ENCODE measurements around the gene KCNQ1. TPM values are rescaled to one million over a fixed set of nuclear protein-coding genes. Genes with fewer than 3 reads are reported as not detected.

KCNQ1 gene
- polyA plus RNA-seq, 1 of the 3 experiments (the other 2 are of a cell fraction): 0.05 TPM

DNA sequence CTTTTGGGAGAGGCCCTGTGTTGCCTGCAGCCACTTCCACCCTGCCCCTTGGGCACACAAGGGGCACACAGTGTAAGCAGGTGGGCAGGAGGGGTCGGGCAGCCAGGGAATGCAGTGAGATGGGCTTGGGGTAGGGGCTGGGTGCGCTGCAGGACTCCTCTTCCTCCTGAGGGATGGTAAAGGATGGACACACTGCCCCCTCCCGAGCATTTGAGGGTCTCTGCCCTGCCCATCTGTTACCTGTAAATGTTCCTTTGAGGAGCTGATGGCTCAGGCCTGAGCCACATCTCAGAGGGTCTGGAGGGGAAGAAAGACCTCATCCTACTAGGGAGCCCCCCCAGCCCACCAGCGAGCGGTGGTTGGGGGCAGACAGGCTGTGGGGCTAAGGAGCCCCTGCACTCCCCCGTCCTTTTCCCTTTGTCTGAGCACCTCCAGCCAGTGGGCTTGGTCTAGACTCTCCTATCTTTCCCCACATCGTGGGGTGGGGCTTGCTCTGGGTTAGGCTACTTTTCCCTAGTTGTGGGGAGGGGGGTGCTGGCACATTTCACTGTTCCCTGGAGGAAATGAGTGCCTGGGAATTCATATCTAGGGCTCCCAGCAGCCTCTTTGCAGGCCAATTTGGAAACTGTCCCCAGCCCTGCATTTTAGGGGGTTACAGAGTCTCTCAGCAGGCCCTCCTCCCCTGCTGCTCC, 46.0 kb upstream of the KCNQ1 start:
- POLR2A ChIA-PET: interaction anchor here (1.0 to 3.0 kb wide), 2 partner anchors 21 to 94 kb away, joined by 4 to 22 read pairs; partner anchors contain the start of gene CD81
- H3K4me1 ChIP-seq (ENCODE audit: control insufficient read depth in 1 of 2, insufficient read depth in 2 of 2, low read depth in 1 of 2, low read length in 1 of 2): peaks cover 10 to 23% of the 10 kb centered on the region in 2 experiments; a peak in 2 of 4 replicates
- peak overlapping the region; percentile 93 to 95 for H3K27ac ChIP-seq (ENCODE audit: low read depth in 2 of 2, low read length in 1 of 2)
- peaks cover 3% of the 10 kb centered on the region; the same call in 1 of the 2 replicates for H4K20me1 ChIP-seq (ENCODE audit: insufficient read depth)
- no peaks in the 10 kb centered on the region for H3K9me3 ChIP-seq
- TF ChIP-seq, protein P1, sequence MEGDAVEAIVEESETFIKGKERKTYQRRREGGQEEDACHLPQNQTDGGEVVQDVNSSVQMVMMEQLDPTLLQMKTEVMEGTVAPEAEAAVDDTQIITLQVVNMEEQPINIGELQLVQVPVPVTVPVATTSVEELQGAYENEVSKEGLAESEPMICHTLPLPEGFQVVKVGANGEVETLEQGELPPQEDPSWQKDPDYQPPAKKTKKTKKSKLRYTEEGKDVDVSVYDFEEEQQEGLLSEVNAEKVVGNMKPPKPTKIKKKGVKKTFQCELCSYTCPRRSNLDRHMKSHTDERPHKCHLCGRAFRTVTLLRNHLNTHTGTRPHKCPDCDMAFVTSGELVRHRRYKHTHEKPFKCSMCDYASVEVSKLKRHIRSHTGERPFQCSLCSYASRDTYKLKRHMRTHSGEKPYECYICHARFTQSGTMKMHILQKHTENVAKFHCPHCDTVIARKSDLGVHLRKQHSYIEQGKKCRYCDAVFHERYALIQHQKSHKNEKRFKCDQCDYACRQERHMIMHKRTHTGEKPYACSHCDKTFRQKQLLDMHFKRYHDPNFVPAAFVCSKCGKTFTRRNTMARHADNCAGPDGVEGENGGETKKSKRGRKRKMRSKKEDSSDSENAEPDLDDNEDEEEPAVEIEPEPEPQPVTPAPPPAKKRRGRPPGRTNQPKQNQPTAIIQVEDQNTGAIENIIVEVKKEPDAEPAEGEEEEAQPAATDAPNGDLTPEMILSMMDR (IDR thresholded peaks at IDR 0.05): 0 out of 2 replicates have a peak, but pooled peaks have one; percentile 18
- no peak for TF ChIP-seq MXI1 (IDR thresholded peaks at IDR 0.05; ENCODE audit: low read depth, low read length)
- TF ChIP-seq RAD21 (IDR thresholded peaks at IDR 0.05; ENCODE audit: low read length): peak; percentile 48
- peak; percentile 33; the same call in 1 of the 2 replicates for TF ChIP-seq SMC3 (IDR thresholded peaks at IDR 0.05; ENCODE audit: low read depth, low read length)
- peaks cover 34% of the 10 kb centered on the region for H3K79me2 ChIP-seq (ENCODE audit: insufficient read depth)
- peaks cover 10% of the 10 kb centered on the region for H3F3A ChIP-seq (replicated peaks; ENCODE audit: insufficient read depth)
- H2AFZ ChIP-seq (ENCODE audit: low read depth): no peak overlapping the region
- no peaks in the 10 kb centered on the region for H3K9me2 ChIP-seq
- H3K36me3 ChIP-seq (replicated peaks in 1 of 2; ENCODE audit: control insufficient read depth in 1 of 2, insufficient read depth in 2 of 2, low read length in 1 of 2): peaks cover 8 to 48% of the 10 kb centered on the region in 2 experiments
- peak overlapping the region; percentile 94; the same call in 1 of the 2 replicates for H3K9ac ChIP-seq
- CTCF ChIA-PET: interaction anchor here (0.6 to 9.9 kb wide), 17 partner anchors 12 to 212 kb away, joined by 3 to 166 read pairs (median 5); no protein-coding TSS in a partner anchor
- H3K27me3 ChIP-seq (ENCODE audit: insufficient read depth): no peaks in the 10 kb centered on the region
- peak overlapping the region; percentile 88 to 91 for H3K4me3 ChIP-seq (ENCODE audit: low read depth in 2 of 2, low read length in 1 of 2)
- H3K4me2 ChIP-seq: peak overlapping the region; percentile 99
- 46% methylated on average over 3 of the region's 7 CpGs for WGBS (ENCODE audit: low lambda C conversion rate)
- peak; percentile 67 for DNase-seq

DNA sequence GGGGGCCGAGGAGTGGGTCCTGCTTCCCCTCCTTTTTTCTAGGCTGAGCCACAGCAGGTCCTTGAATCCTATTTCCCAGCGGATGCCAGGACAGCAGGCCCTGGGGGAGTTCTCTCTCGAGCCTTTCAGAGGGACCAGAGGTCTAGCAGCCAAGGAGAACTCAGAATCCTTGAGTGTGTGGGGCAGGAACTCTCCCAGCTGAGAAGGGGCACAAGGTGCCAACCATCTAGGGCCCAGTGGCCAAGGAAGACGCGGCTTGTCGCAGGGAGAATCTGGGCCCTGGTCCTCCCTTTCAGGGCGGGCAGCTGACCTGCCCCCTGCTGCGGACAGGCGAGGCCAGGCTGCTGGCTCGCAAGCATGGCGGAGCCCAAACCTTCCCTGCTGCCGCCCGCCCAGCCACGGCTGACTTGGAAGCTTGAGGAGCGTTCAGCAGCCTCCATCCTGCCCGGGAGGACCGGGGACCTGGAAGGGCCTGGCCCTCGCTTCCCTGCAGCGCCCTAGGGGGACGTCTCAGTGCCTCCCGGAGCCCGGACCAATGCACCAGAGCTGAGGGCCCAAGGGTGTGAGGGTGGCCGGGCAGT, 45.2 kb upstream of the KCNQ1 start:
- CTCF ChIA-PET: interaction anchor here (0.6 to 9.9 kb wide), 24 partner anchors 9 to 517 kb away, joined by 3 to 166 read pairs (median 5); partner anchors contain the start of gene CD81
- peaks cover 10% of the 10 kb centered on the region for H3F3A ChIP-seq (replicated peaks; ENCODE audit: insufficient read depth)
- no peaks in the 10 kb centered on the region; the same call in 1 of the 2 replicates for H4K20me1 ChIP-seq (ENCODE audit: insufficient read depth)
- H3K27me3 ChIP-seq (ENCODE audit: insufficient read depth): no peaks in the 10 kb centered on the region
- peaks cover 30% of the 10 kb centered on the region for H3K79me2 ChIP-seq (ENCODE audit: insufficient read depth)
- H2AFZ ChIP-seq (ENCODE audit: low read depth): no peak overlapping the region
- H3K4me2 ChIP-seq: peak overlapping the region; percentile 99
- peak overlapping the region; percentile 93 to 95 for H3K27ac ChIP-seq (ENCODE audit: low read depth in 2 of 2, low read length in 1 of 2)
- peaks cover 8 to 46% of the 10 kb centered on the region in 2 experiments for H3K36me3 ChIP-seq (replicated peaks in 1 of 2; ENCODE audit: control insufficient read depth in 1 of 2, insufficient read depth in 2 of 2, low read length in 1 of 2)
- TF ChIP-seq GABPA (IDR thresholded peaks at IDR 0.05; ENCODE audit: low read depth) (no peak), EP300 (IDR thresholded peaks at IDR 0.05; ENCODE audit: borderline replicate concordance in 1 of 2, low read depth in 1 of 2, low read length in 1 of 2) (0 out of 4 replicates have a peak, but pooled peaks of 1 of the 2 experiments have one; percentile 4)
- H3K4me1 ChIP-seq (ENCODE audit: control insufficient read depth in 1 of 2, insufficient read depth in 2 of 2, low read depth in 1 of 2, low read length in 1 of 2): peaks cover 10 to 23% of the 10 kb centered on the region in 2 experiments; a peak in 2 of 4 replicates
- peak overlapping the region; percentile 94 for H3K9ac ChIP-seq
- 44% methylated on average over 3 of the region's 23 CpGs for WGBS (ENCODE audit: low lambda C conversion rate)
- H3K9me3 ChIP-seq: no peaks in the 10 kb centered on the region
- no peaks in the 10 kb centered on the region for H3K9me2 ChIP-seq
- POLR2A ChIA-PET: interaction anchor here (1.0 to 3.0 kb wide), 4 partner anchors 22 to 486 kb away, joined by 3 to 22 read pairs (median 10); partner anchors contain the start of genes CD81 and CDKN1C
- H3K4me3 ChIP-seq (ENCODE audit: low read depth in 2 of 2, low read length in 1 of 2): peak overlapping the region; percentile 88 to 91
- DNase-seq: no peak

Data from SK-N-SH (cell line).